NCI-H146 treated with DMSO at 0.1 percent for 48 hours (cell line): ENCODE measurements around the gene SLC6A5.

Source experiments
- DNase-seq: peaks from one replicate; lab custom pipeline; 2025; ENCODE audit not compliant: unreplicated experiment; lab: John Stamatoyannopoulos, UW

SLC6A5 gene

DNA sequence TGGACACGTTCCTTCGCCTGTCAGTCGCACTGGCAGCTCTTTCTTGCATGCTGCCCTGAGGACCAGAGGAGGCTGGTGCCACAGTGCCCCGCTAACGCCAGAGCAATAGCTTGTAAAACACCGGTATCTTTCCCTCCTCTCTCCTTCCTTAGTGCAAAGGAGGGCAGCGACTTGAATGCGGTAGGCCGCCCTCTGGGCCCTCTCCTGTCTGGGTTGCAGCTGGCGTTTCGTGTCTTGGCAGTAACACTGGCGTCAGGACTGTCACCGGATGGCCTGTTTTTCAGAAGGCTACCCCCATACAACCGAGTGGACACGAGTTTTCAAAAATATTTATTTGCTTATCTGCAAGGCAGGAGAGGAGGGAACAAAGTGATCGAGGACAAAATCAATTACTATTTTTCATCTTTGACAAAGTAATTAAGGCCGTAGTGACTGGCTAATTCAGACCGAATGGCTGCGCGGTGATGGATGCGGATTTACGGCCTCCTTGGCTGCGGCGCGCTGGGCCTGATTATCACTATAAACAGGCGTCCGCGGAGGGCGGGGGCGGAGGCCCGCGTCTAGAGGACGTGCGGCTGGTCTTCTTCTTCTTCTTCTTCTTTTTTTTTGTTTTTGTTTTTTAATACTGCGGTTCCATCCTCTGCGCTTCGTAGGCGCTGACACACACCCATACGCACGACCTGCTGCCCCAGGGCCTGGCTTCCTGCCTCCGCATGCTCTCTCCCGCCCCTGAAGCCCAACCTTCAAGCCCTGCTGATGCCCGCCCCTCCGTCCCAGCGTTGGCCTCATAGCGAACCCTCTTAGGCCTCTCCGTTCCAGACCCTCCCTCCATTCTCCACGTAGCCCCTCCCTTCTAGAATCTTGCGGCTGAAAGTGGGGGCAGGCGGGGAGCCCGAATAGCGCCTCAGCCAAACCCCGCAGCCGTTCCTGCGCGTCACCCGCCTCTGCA lies 2.9 kb upstream of the SLC6A5 start:
- no peak for DNase-seq

DNA sequence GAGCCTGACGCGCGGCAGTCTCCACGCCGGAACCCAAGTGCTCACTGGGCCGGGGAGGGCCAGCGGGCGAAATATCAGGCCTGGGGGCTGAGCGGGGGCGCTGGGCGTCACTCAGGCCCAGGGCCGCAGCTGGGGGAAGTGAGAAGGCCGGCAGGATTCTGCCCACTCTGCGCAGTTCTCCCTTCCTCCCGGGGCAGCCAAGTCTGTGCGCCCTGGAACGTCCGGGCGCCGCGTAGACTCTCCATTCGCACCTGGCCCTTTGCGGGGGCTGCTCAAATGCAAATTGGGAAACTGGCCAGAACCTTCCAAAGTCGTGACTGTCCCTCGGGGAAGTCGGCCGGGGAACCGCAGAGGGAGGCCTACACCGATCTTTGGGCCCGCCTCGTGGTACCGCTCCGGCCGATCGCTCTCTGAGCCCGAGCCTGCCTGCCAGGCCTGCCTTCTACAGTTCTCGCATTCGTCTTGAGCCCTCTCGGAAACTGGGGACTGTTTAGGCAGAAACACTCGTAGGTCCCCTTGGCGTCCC lies 2.2 kb upstream of the SLC6A5 start:
- DNase-seq: no peak

DNA sequence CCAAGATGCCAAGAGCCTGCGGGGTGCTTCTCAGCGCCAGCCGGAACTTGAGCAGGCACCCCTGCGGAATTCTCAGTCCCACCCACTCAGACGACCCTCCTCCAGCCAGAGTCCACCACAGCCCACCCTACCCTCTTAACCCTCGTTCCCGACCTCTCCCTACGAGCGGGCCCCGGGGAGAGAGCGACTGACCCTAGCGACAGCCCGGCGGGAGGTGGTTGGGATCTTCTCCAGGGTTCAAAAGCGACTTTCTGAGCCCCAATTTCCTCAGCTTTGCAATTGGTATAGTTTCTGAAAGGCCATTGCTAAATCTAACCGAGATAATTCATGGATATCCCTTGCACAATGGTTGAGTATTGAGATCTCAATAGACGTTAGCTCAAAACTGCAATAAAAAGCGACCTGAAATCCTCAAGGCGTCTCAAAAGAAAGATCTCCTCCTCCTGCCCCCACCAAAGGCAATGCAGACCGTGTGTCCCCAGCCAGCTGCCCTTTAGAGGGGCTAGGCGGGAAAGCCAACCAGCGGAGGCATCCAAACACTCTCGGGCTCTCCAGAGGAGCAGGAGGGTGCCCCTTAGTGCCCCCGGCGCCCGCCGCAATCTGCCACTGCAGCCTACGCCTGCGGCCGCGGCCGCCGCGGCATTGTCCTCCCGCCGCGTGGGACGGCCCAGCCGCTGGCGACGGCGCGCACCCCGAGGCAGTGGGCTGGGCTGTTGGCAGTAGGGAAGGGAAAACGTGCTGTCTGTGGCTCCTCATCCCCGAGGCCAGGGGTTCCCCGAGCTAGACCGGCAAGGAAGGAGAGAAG lies 1.5 kb upstream of the SLC6A5 start:
- DNase-seq: no peak

DNA sequence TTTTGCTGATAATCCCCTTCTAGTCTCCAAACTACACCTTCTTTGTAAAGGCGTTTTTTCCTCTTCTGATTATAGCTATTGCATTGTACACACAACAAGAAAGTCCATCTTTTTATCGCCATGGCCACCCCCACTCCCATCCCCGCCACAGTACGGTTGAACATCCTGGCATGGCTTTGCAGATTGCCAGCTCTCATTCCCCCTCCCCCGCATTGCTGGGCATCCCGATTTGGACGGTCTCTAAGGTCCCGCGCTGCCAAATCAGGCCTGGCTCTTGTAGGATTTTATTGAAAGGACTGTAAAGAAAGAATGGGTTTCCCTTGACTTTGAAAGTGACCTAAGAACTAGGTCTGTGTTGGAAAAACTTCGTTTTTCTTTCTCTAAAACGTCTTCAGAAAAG lies 916 bp upstream of the SLC6A5 start:
- DNase-seq: no peak

DNA sequence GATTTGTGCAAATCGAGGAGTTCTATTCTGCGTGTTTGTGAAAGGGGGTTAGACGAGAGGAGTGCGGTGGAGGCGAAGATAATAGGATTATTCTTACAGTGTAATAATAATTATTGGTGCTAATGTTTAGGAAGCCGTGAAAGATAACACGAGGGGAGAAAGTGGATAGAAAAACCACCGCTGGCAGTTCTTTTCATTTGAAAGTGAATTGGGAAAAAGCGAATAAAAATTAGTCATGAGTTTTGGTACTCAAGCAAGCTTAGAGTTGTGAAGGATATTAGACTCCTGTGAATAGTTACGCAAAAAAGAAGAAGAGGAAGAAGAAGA lies 575 bp downstream of the SLC6A5 start:
- DNase-seq: no peak

DNA sequence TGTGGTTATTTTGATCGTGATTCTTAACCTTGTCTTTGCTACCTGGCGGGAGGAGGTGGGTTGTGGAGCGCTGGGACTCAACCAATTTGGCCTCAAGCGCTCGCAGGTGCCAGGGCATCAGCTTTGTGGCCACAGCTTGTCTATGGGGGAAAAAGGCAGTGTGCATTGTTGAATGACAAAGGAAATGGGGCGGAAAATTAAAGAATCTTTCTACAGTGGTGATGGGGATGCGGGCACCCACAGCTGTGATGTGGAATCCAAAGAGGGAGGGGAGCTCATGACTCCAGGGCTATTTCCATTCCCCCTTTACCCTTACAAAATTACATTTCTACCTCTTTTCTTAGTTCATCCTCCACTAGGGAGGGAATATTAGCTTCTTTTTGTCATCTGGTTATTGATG lies 1.1 kb downstream of the SLC6A5 start:
- DNase-seq: no peak

DNA sequence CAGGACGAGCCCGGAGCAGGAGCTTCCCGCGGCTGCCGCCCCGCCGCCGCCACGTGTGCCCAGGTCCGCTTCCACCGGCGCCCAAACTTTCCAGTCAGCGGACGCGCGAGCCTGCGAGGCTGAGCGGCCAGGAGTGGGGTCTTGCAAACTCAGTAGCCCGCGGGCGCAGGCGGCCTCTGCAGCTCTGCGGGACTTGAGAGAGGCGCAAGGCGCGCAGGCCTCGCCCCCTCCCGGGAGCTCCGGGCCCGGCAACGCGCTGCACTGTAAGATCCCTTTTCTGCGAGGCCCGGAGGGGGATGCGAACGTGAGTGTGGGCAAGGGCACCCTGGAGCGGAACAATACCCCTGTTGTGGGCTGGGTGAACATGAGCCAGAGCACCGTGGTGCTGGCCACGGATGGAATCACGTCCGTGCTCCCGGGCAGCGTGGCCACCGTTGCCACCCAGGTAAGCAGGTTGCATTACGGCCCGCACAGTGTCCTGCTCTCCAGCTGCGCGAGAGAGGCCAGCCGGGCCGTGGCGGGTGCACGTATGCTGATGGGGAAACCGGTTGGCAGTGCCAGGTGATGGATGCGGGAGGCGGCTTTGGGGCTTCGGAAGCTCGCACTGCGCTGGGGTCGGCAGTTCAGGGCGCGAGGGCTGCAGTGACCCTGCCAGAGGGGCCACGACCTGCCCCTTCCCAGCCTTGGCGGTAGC lies 2.0 kb downstream of the SLC6A5 start:
- no peak for DNase-seq

DNA sequence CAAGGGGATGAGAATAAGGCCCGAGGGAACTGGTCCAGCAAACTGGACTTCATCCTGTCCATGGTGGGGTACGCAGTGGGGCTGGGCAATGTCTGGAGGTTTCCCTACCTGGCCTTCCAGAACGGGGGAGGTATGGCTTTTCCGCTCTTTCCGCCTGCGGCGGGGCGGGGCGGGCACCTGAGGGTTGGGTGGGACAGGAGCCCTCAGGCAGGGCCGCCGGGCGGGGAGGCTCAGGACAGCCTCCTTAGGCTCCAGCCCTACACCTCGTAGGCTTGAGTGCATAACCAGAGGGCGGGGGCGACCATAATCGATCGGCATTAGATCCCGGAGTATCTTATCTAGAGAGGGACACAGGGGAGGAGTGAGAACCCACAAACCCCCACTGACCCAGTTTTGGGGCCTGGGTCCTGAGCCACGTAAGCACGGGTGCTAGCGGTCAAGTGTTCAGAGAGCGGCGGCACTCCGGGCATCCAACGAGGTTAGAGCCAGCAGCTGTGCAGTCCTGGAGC lies 4.9 kb downstream of the SLC6A5 start:
- no peak for DNase-seq

DNA sequence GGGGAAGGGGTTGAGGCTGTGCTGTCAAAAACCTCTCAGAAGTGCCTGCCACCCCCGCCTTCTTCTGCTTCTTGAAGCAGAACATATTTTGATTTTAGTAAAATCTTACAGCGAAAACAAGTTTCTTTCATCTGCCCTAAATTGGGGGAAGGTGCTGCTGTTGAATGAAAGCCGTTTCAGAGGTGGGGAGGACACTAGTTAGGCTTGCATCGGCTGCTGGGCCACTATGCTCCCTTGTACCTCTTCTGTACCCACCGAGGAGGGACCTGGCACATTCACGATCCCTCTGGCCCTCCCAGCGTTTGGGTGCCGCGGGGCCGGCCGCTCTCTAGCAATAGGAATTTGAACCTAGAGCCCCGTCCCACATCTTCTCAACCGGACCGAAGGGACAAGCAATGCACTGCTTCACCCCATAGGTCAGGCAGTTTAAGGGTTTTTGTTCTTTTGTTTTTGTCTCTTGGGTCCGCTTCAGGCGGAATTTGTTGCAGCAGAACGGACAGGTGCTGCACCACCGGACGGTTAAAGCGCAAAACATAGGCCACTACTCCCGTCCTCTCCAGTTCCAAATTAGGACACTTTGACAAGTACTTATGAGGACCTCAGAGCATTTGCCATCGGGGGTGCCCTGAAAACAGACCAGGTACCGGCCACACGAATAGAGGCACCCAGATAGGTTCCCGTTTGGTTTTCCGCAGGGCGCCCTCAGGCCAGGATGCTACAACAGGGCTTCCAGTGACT lies 5.6 kb downstream of the SLC6A5 start:
- DNase-seq: no peak

DNA sequence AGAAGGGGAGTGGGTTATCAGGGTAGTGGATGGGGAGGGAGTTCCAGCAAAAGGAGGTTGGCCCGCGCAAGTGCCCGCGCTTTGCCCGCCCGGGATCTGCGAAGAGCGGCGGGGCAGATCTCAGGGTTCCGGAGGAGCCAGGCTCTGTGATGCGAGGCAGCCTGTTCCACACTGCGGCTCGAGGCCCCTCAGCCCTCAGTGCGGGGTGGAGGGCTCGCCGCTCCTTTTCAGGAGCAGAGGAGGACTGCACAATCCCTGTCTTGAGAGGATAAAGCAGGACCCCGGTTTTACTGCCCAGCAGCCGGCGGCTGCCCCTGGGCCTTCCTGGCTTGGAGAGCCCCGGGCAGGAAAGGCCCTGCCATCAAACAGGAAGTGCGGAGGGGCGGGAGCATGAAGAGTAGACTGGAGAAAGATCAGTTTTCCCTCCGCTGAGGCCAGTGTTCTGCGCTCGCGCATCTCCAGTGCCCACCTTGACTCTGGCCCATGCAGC lies 6.2 kb downstream of the SLC6A5 start:
- no peak for DNase-seq

DNA sequence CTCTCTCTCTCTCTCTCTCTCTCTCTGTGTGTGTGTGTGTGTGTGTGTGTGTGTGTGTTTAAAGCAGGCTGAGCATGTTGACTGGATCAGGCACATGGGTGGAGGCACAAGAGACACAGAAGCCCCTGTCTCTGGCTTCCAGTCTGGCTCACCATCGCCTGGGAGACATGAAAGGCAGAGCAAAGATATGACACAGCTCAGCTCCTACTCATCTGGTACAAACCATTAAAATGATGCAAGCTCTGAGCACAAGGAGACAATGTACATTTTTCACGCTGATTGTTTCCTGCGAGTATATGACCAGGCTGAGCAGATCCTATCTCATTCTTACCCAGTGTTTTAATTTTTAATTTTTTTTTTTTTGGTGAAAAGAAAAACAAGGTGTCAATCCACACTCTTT lies 9.5 kb downstream of the SLC6A5 start:
- DNase-seq: no peak

DNA sequence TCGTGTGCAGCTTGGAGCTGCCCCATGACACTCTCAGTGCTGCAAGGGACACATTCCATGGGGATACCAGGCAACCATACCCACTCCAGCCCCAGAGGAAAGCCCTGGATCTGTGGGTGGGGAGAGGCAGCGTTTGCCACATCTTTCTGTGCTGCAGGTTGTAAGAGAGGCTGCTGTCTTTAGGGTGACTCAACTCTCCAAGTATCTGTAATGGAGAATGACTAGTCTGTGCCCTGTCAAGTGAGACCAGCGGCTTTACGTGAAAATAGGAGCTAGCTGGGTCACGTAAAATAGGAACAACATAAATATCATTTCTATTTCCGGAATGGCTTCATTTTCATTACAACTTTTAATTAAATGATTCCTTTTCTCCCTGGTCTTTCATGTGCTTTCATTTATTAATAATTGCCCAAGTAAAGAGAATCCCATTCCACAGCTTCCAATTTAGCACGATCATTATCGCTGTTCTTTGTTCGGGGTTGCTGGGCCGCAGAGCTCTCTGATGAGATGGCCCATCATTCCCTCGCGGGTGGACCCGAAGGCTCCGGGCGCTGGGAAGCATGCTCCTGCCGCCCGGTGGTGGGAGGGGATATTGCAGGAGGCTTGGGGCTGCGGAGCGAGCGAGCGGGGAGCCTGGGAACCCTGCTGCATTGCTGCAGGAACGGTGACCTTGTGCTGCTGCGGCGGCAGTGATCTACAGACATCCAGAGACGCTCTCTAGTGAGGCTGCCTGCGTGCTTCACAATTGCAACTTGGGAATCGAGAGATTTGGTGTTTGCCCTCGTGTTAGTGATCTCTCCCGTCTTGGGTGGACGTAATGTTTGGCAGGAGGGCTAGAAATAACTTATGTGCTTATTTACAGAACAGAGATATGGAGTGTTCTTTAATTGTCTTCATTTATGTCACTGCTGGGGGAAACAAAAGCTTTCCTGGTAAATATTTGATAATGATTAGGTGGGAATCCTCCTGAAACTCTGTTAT lies 10.6 kb downstream of the SLC6A5 start:
- peak; percentile 82 for DNase-seq

DNA sequence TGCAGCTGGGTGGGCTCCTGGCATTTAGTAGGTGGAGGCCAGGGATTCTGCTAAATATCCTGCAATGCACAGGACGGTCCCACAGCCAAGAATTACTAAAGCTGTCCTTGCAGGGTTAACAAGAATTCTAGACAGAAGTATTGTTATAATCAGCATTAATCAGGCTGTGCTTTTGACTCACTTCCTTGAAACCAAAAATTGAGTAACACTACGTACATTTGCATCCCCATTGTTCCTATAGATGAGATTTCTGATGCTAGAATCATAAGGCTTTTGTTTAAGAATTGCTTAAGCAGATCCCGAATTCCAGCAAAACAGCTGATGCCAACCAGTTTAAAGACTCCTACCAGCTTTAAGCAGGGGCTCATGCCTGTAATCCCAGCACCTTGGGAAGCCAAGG lies 11.4 kb downstream of the SLC6A5 start:
- no peak for DNase-seq

DNA sequence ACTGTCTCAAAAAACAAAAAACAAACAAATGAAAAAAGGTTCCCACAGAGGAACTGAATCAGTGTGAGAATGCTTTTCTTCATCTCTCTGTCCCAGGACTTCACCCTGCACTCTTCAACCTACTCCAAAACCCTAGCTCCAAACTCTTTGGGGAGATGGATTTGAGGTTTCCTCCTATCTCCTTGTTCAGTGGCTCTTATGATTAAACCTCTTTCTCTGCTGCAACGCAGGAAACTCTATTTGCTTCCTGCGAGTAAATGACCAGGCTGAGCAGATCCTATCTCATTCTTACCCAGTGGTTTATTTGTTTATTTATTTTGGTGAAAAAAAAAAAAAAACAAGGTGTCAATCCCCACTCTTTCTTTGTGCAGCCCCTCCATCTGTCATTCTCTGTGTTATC lies 12.0 kb downstream of the SLC6A5 start:
- no peak for DNase-seq

DNA sequence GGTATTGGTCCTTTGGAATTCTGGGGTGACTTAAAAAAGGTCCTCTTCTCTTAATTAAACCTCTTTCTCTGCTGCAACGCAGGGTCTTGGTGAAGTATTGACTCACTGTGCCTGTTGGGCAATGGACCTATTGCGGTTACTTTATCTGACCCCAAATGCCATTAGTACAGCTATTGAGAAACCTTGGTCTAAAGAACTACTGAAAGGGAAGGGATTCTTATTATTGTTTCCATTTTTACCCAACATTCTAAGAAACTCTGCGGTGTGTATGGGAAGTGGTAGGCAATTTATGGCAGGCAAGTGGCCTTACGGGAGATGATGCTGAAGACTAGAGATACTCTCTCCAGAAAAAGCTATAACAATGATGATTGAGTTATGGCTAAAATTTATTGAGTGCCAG lies 12.5 kb downstream of the SLC6A5 start:
- DNase-seq: no peak

DNA sequence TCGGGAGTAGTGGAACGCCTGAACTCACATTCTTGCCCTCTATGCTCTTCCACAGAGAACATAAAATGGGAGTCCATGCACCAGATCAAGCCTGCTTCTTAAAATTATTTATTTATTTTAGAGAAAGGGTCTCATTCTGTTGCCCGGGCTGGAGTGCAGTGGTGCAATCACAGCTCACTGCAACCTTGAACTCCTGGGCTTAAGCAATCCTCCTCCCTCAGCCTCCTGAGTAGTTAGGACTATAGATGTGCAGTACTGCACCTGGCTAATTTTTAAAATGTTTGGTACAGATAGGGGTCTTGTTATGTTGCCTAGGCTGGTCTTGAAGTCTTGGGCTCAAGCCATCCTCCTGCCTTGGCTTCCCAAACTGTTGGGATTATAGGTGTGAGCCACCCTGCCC lies 13.0 kb downstream of the SLC6A5 start:
- DNase-seq: no peak

DNA sequence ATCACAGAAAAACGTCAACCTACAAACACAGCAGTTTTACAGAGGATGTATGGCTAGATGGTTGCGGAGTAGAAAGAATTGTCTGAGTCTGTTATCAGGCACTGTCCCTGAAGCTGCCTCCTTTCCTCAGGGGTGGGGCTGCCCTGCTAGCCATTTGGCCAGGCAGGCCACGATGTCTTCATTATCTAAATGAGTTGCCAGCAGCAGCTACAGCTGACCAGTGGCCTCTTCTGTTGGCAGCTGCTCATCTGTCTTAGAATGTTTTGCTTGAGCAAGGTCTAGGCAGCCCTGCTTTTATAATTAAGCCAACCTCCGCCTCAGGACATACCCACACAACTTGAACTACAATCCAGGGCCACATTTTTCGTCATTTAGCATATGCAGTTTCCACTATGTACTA lies 17.5 kb downstream of the SLC6A5 start:
- DNase-seq: no peak

DNA sequence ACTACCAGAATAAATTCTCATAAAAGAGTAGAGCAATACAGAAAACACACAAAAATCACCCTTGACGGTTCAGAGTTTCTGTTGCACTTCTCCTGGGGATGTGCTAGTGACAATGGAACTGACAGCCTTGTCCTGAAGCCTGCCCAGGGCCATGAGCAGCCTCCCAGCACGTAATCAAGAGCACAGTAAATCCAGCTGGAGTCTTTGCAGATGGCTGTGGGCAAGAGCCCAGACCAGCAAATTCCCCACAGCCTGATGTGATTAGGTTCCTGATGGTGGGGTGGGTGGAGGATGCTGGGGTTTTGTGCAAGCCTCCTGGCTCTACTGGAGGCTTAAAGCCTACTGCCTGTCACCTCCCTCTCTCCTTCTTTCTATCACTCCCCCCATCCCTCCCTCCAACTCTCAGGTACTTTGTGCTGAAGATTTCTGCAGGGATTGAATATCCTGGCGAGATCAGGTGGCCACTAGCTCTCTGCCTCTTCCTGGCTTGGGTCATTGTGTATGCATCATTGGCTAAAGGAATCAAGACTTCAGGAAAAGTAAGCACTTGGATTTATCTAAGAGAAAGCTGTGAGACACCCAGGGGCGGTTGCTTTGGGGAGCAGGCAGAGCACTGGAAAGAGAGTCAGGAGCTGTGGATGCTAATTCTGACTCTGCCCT lies 18.1 kb downstream of the SLC6A5 start:
- no peak for DNase-seq

DNA sequence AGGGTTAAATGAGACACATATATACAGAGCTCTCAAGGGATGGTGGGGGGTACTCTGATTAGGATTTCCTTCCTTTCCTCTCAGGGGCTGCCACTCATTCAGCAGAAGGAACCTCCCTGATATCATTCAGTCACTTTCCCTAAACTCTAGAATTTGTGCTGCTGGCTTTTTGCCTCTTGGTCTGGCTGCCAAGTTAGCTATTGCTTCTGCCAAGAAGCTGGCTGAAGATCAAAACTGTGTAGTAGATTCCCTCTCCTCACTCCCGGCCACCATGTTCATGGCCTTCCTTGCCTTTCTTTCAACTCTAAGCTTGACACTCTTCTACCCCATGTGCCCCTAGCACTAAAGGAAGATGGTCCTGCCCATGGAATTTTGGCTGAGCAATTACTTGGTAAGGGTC lies 18.7 kb downstream of the SLC6A5 start:
- no peak for DNase-seq
